GM12801 (cell line): Measurements from ENCODE around the gene CCDC102B.

ENCODE experiments used
- CTCF ChIP-seq: IDR thresholded peaks from one replicate; pipeline ENCODE4 v1.5.1; 2011; ENCODE audit warnings: control low read depth; ENCODE audit not compliant: insufficient read length; ENCODE audit errors: extremely low read depth

Gene CCDC102B

GRCh38 chr18:69097349-69097748 is 299.5 kb downstream of the CCDC102B start:
- TF ChIP-seq CTCF, result no peak

GRCh38 chr18:69102959-69103358 is 305.1 kb downstream of the CCDC102B start:
- TF ChIP-seq CTCF, result no peak
